H1 (cell line): Measurements from ENCODE around the gene TEX264. TPM values are rescaled to one million over a fixed set of nuclear protein-coding genes. Genes with fewer than 3 reads are reported as not detected.

ENCODE experiments used
- CTCF ChIA-PET: fragments of 300-600 bp; sonication (Branson Sonifier 250); formaldehyde crosslinking; loops from one replicate; lab custom pipeline; 2021; ENCODE audit not compliant: partially characterized antibody; lab: Charles Lee
- POLR2A ChIA-PET: fragments of 300-600 bp; sonication (Branson Sonifier 250); formaldehyde crosslinking; loops from one replicate; lab custom pipeline; 2021; ENCODE audit warnings: inconsistent platforms; ENCODE audit not compliant: partially characterized antibody; lab: Charles Lee
- DNase-seq, 2 experiments: peaks; one replicate each; pipeline versions ENCODE4 v3.0.0 to v3.0.0-alpha.2; 2010 to 2022; ENCODE audit warnings: low spot score in 2 of 2, low read depth in 1 of 2, mixed read lengths in 1 of 2
- FAIRE-seq: peaks from 2 replicates; lab custom pipeline; 2011; peaks lifted over from hg19 to GRCh38; lab: Jason Lieb, UNC
- H2AFZ ChIP-seq: 2 replicates; pipeline ENCODE4 v1.8.1; 2012; ENCODE audit warnings: low read length, inconsistent platforms
- H2AK5ac ChIP-seq: 2 replicates; pipeline ENCODE4 v1.6.1; 2013; ENCODE audit warnings: low read depth, low read length
- H2BK120ac ChIP-seq: replicated peaks from 2 replicates; pipeline ENCODE3; 2013; ENCODE audit warnings: low read depth, low read length, inconsistent platforms
- H2BK12ac ChIP-seq: 2 replicates; pipeline ENCODE4 v1.6.1; 2013; ENCODE audit warnings: low read depth, low read length
- H2BK15ac ChIP-seq: 2 replicates; pipeline ENCODE4 v1.6.1; 2013; ENCODE audit warnings: low read length
- H2BK20ac ChIP-seq: 2 replicates; pipeline ENCODE4 v1.6.1; 2013; ENCODE audit warnings: low read length
- H2BK5ac ChIP-seq: 2 replicates; pipeline ENCODE4 v1.6.1; 2013; ENCODE audit warnings: low read depth, low read length
- H3K14ac ChIP-seq: 2 replicates; pipeline ENCODE4 v1.6.1; 2013; ENCODE audit warnings: inconsistent platforms; ENCODE audit not compliant: insufficient read length
- H3K18ac ChIP-seq: 2 replicates; pipeline ENCODE4 v1.6.1; 2013; ENCODE audit warnings: low read length; ENCODE audit errors: extremely low read depth
- H3K23ac ChIP-seq: 2 replicates; pipeline ENCODE4 v1.6.1; 2013; ENCODE audit warnings: inconsistent platforms; ENCODE audit not compliant: insufficient read length
- H3K23me2 ChIP-seq: 2 replicates; pipeline ENCODE4 v1.6.1; 2013; ENCODE audit warnings: low read depth, low read length
- H3K27ac ChIP-seq: 2 replicates; pipeline ENCODE4 v1.6.1; 2011; ENCODE audit warnings: low read depth, low read length, inconsistent platforms
- H3K27me3 ChIP-seq, 4 experiments: replicated peaks in 1 of 4; 1 replicate in 1 of 4; 2 replicates in 3 of 4; pipeline versions ENCODE4 v1.6.1 to v1.8.1; 2011 to 2013; ENCODE audit warnings: low read length in 3 of 4, mild to moderate bottlenecking in 3 of 4, inconsistent platforms in 2 of 4, mixed read lengths in 2 of 4, moderate library complexity in 1 of 4; ENCODE audit not compliant: control insufficient read depth in 3 of 4, insufficient read depth in 3 of 4; ENCODE audit errors: extremely low read depth in 1 of 4
- H3K36me3 ChIP-seq, 4 experiments: 2 replicates each; pipeline versions ENCODE4 v1.6.1 to v1.8.1; 2011 to 2013; ENCODE audit warnings: mild to moderate bottlenecking in 4 of 4, low read length in 3 of 4, moderate library complexity in 2 of 4, control low read depth in 1 of 4, inconsistent platforms in 1 of 4; ENCODE audit not compliant: insufficient read depth in 4 of 4, control insufficient read depth in 2 of 4
- H3K4ac ChIP-seq: replicated peaks from 2 replicates; pipeline ENCODE3; 2013; ENCODE audit warnings: low read length, low read depth, mixed read lengths, inconsistent platforms; ENCODE audit not compliant: insufficient read length
- H3K4me1 ChIP-seq, 4 experiments: replicated peaks in 1 of 4; 1 replicate in 1 of 4; 2 replicates in 3 of 4; pipeline versions ENCODE4 v1.6.1 to v1.8.1; 2011 to 2013; ENCODE audit warnings: low read length in 3 of 4, inconsistent platforms in 2 of 4, mixed read lengths in 1 of 4; ENCODE audit not compliant: insufficient read depth in 4 of 4, control insufficient read depth in 3 of 4
- H3K4me2 ChIP-seq, 2 experiments: 2 replicates each; pipeline versions ENCODE4 v1.6.1 to v1.8.1; 2011 to 2013; ENCODE audit warnings: low read depth in 2 of 2, low read length in 2 of 2, control low read depth in 1 of 2, inconsistent platforms in 1 of 2, mild to moderate bottlenecking in 1 of 2; ENCODE audit not compliant: insufficient read depth in 1 of 2
- H3K4me3 ChIP-seq, 4 experiments: fragments of 200-600, 300-600 bp in 1 of 4; sonication (generic), shearing (Covaris generic), sonication (Bioruptor Twin) in 1 of 4; 2 replicates each; pipeline versions ENCODE4 v1.5.1 to v1.8.1; 2011 to 2016; ENCODE audit warnings: low read length in 4 of 4, low read depth in 3 of 4, control low read depth in 2 of 4, inconsistent platforms in 2 of 4, mild to moderate bottlenecking in 2 of 4, mixed read lengths in 1 of 4, moderate library complexity in 1 of 4; ENCODE audit not compliant: insufficient read depth in 2 of 4; ENCODE audit errors: extremely low read depth in 1 of 4
- H3K56ac ChIP-seq: replicated peaks from 2 replicates; pipeline ENCODE3; 2013; ENCODE audit warnings: low read depth, mild to moderate bottlenecking, mixed read lengths, low read length, inconsistent platforms; ENCODE audit not compliant: insufficient read length
- H3K79me1 ChIP-seq: 2 replicates; pipeline ENCODE4 v1.6.1; 2013; ENCODE audit warnings: low read depth, low read length, control low read depth
- H3K79me2 ChIP-seq, 2 experiments: 2 replicates each; pipeline versions ENCODE4 v1.6.1 to v1.8.1; 2012 to 2013; ENCODE audit warnings: low read length in 2 of 2, mild to moderate bottlenecking in 2 of 2, inconsistent platforms in 1 of 2; ENCODE audit not compliant: insufficient read depth in 2 of 2, control insufficient read depth in 1 of 2
- H3K9ac ChIP-seq, 4 experiments: replicated peaks in 1 of 4; 1 replicate in 1 of 4; 2 replicates in 3 of 4; pipeline versions ENCODE4 v1.6.1 to v1.8.1; 2011 to 2013; ENCODE audit warnings: low read depth in 3 of 4, low read length in 3 of 4, control low read depth in 2 of 4, mild to moderate bottlenecking in 2 of 4, moderate library complexity in 2 of 4, inconsistent platforms in 1 of 4; ENCODE audit errors: extremely low read depth in 1 of 4
- H3K9me3 ChIP-seq, 2 experiments: 2 replicates each; pipeline versions ENCODE4 v1.6.1 to v1.8.1; 2012 to 2013; ENCODE audit warnings: mild to moderate bottlenecking in 2 of 2, moderate library complexity in 2 of 2, control low read depth in 1 of 2, inconsistent platforms in 1 of 2, low read depth in 1 of 2, low read length in 1 of 2, mixed read lengths in 1 of 2; ENCODE audit not compliant: insufficient read depth in 2 of 2
- H4K20me1 ChIP-seq, 2 experiments: replicated peaks in 1 of 2; 2 replicates each; pipeline versions ENCODE3 to v1.8.1; 2011 to 2013; ENCODE audit warnings: inconsistent platforms in 2 of 2, low read length in 2 of 2, mild to moderate bottlenecking in 1 of 2; ENCODE audit not compliant: insufficient read depth in 2 of 2, control insufficient read depth in 1 of 2
- H4K5ac ChIP-seq: 2 replicates; pipeline ENCODE4 v1.6.1; 2013; ENCODE audit warnings: low read length, low read depth, mixed read lengths, inconsistent platforms; ENCODE audit not compliant: insufficient read length
- H4K8ac ChIP-seq: 2 replicates; pipeline ENCODE4 v1.8.0; 2013; ENCODE audit warnings: mild to moderate bottlenecking, moderate library complexity, low read length, inconsistent platforms; ENCODE audit not compliant: insufficient read depth; ENCODE audit errors: extremely low read depth
- H4K91ac ChIP-seq: replicated peaks from 2 replicates; pipeline ENCODE3; 2013; ENCODE audit warnings: low read length, mixed read lengths, inconsistent platforms; ENCODE audit not compliant: insufficient read length
- CHD2 ChIP-seq: IDR thresholded peaks from 2 replicates; pipeline ENCODE4 v1.6.1; 2012; ENCODE audit warnings: low read length, improper control_type of control experiment
- JUN ChIP-seq: IDR thresholded peaks from 2 replicates; pipeline ENCODE4 v1.6.1; 2011; ENCODE audit warnings: low read depth, mild to moderate bottlenecking, improper control_type of control experiment, low read length
- RXRA ChIP-seq: IDR thresholded peaks from 2 replicates; pipeline ENCODE4 v1.6.1; 2011; ENCODE audit warnings: low read depth, mild to moderate bottlenecking, low read length, moderate library complexity; ENCODE audit not compliant: insufficient read depth
- TAF7 ChIP-seq: optimal IDR thresholded peaks from 2 replicates; pipeline ENCODE3; 2011; ENCODE audit warnings: low read depth, mild to moderate bottlenecking, inconsistent platforms, low read length, moderate library complexity, borderline replicate concordance
- TBP ChIP-seq: IDR thresholded peaks from 2 replicates; pipeline ENCODE4 v1.6.1; 2011; ENCODE audit warnings: low read depth, low read length, improper control_type of control experiment
- ZNF274 ChIP-seq: IDR thresholded peaks from 2 replicates; pipeline ENCODE4 v1.7.0; 2012; ENCODE audit warnings: low read length, borderline replicate concordance; ENCODE audit errors: extremely low read depth
- WGBS, 2 experiments: shearing (Covaris generic) in 1 of 2; methylation state at CpG; one replicate each; pipeline versions ENCODE4 v1.1.6 to v1.1.7; 2013 to 2015; ENCODE audit warnings: low lambda C conversion rate in 2 of 2, mixed read lengths in 2 of 2, inconsistent platforms in 1 of 2, low coverage in 1 of 2, missing lambda C conversion rate in 1 of 2; ENCODE audit not compliant: insufficient replicate concordance in 2 of 2, insufficient coverage in 1 of 2, insufficient read length in 1 of 2; ENCODE audit errors: extremely low coverage in 1 of 2, missing lambda C conversion rate in 1 of 2; 5-methylcytosine and 5-hydroxymethylcytosine counted together
- polyA plus RNA-seq, 7 experiments: library from polyadenylated mRNA; depleted of rRNA in 3 of 7; stranded (reverse) in 5 of 7; unstranded in 2 of 7; fragments of >200 nt in 5 of 7; fragments of 200-250 nt in 2 of 7; gene quantifications; 1 replicate in 5 of 7; 2 replicates in 1 of 7; 4 replicates in 1 of 7; pipeline versions ENCODE4 v1.2.1 to v1.2.3, GENCODE V29; 2011 to 2013; ENCODE audit warnings: missing spikeins in 2 of 7, mixed read lengths in 2 of 7
- total RNA-seq: library from RNA; stranded (reverse); fragmentation: NEBNext Ultra II Directional; extraction: Animal tissue kit (Norgen Biotek cat#: 25700); gene quantifications from 2 replicates; pipeline ENCODE4 v1.2.1, GENCODE V29; 2021

TEX264 gene
- total and polyA plus RNA-seq, 2 of the 8 experiments (the other 6 are each of a cell fraction or from before 2014, with no cell fraction given) = 11.2 to 35.6 TPM

- Histone ChIP-seq H4K5ac (no peak overlapping the region), H3K56ac (no peak overlapping the region), H3K23ac (no peak overlapping the region), H2BK12ac (no peak overlapping the region), H2AFZ (no peak overlapping the region), H2BK20ac (no peak overlapping the region), H4K8ac (no peak overlapping the region), H3K9me3 (no peaks in the 10 kb centered on the region), H2BK120ac (no peak overlapping the region), H3K4ac (no peak overlapping the region), H3K18ac (no peak overlapping the region), H2AK5ac (no peak overlapping the region), H3K27ac (no peak overlapping the region), H3K4me3 (no peak overlapping the region), H3K4me1 (no peaks in the 10 kb centered on the region), H2BK5ac (no peak overlapping the region), H2BK15ac (no peak overlapping the region), H3K79me1 (no peaks in the 10 kb centered on the region), H3K27me3 (no peaks in the 10 kb centered on the region), H3K23me2 (no peaks in the 10 kb centered on the region), H3K4me2 (no peak overlapping the region), H3K79me2 (no peaks in the 10 kb centered on the region), H3K36me3 (peaks cover 4 to 36% (median 25%) of the 10 kb centered on the region in 4 experiments), H4K20me1 (no peaks in the 10 kb centered on the region), H4K91ac (no peak overlapping the region), H3K14ac (no peak overlapping the region), H3K9ac (no peak overlapping the region)
- no peak for TF ChIP-seq JUN
- TF ChIP-seq RXRA = no peak
- no peak for TF ChIP-seq CHD2
- TF ChIP-seq TAF7 = no peak
- no peak for TF ChIP-seq TBP
- no peak for TF ChIP-seq ZNF274
- CTCF ChIA-PET = interaction anchor here (0.7 to 1.9 kb wide), 4 partner anchors 9 to 157 kb away, joined by 3 to 6 read pairs (median 3); no protein-coding TSS in a partner anchor
- FAIRE-seq (no peak), DNase-seq (no peak)
- POLR2A ChIA-PET = interaction anchor here (0.8 kb wide), 1 partner anchor 45 kb away, joined by 3 read pairs; no protein-coding TSS in a partner anchor
- WGBS, 2 experiments = 95% methylated on average over 9 of the region's 9 CpGs; no CpG with 5 or more reads in 1 of the 2 experiments
These were observed 11.1 kb upstream of the TEX264 start for GRCh38 chr3:51659942-51660341.
